Measurements from ENCODE around the gene HTT.

Gene HTT

DNA sequence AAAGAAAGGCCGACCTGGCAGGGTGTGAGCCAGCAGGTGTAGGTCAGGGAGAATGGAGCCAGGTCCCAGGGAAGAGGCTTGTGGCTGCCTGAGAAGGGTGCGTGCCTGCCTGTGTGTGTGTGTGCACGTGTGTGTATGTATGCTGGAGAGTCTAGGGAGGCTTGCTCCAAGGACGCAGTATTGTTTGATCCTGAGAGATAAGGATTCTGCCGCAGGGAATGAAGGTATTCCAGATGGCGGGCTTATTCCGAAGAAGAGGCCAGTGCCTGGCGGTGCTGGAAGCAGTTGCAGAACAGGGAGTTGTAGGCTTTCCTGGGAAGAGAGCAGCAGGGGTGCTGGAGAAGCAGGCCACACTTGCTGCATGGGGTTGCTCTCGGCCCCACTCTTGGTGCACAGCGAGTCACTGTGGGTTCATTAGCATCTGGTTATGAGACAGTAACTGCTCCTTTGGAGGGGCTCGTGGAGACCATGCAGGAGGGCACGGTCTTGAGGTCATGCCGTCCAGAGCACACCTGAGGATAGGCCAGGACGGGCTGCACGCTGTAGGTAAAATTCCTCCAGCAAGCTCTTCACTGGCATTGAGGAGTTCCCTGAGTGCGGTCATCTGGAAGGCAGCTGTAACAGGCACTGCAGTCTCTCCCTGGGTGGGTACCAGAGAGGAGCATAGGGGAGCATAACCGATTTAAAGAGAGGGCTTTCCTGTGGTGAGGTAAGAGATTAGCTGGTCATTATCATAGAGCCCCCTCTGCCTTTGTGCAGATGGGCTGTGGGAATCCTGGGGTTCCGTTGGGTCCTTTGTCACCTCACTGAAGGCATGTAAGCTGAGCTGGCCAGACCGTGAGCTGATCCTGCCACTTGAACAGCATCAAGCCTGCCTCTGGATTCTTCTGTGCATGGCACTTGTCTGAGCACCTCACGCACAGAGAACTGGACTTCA lies 144.6 kb downstream of the HTT start:
- no peak for DNase-seq (ENCODE audit: low spot score)

DNA sequence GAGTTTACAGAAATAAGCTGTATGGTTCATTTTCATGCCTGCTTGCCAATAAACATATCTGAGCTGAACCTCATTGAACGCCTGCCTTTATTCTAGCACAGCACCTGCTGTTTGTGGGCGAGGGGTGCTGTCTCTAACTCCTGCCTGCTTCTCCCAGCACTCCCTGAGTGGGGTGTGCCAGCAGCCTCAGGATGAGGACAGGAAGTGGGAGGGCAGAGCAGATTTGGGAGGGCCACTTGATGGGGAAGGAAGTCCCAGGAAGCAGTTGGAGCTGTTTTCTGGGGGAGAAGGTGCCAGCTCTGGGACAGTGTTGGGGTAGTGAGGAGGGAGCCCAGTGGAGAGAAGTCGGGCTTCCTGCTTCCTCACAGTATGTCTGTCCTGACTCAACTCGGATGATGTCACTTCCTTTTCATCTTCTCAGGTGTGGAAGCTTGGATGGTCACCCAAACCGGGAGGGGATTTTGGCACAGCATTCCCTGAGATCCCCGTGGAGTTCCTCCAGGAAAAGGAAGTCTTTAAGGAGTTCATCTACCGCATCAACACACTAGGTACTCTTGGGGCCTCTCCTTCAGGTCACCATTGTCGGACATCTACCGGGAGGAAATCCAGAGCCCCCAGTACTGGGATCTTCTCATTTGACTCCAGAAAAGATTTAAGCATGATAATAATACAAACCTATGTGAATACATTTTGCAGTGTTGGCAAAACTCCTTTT lies 145.4 kb downstream of the HTT start:
- no peak for DNase-seq (ENCODE audit: low spot score)

GRCh38 chr4:3220476-3221183 lies 146.1 kb downstream of the HTT start:
- no peak for DNase-seq (ENCODE audit: low spot score)

- DNase-seq (ENCODE audit: low spot score): no peak
These were observed 146.7 kb downstream of the HTT start for GRCh38 chr4:3221184-3221494.

DNA sequence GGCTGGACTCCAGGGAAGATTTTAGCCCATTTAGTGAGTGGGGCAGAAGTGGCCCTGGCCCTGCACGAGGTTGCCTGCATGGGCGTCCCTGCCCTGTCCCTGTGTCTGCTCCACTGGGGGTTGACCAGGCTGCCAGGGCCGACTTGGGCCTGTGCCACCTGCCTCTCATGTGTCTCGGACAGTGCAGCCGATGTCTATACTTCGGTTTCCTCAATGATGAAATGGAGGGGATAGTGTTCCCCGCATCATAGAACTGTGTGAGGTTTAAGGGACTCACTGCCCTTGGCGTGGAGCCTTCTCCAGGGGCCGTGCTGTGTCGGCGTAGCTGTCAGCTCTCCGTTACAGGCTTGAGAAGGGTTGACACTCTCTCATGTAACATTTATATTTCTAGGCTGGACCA lies 147.5 kb downstream of the HTT start:
- DNase-seq (ENCODE audit: low spot score): no peak

DNA sequence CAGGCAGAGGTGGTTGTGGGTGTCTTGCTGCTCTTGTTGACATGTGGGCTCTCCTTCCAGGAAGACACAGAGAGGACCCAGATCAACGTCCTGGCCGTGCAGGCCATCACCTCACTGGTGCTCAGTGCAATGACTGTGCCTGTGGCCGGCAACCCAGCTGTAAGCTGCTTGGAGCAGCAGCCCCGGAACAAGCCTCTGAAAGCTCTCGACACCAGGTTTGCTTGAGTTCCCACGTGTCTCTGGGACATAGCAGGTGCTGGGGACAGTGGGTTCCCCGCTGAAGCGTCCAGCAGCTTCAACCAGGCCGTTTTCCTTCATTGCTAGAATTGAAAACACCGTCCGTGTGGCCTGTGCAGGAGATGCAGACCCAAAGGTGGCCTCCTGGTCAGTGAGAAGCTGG lies 148.9 kb downstream of the HTT start:
- no peak for DNase-seq (ENCODE audit: low spot score)

GRCh38 chr4:3223956-3224748 lies 149.7 kb downstream of the HTT start:
- DNase-seq (ENCODE audit: low spot score): no peak

GRCh38 chr4:3225071-3225850 lies 150.8 kb downstream of the HTT start:
- no peak for DNase-seq (ENCODE audit: low spot score)

GRCh38 chr4:3225936-3226335 lies 151.5 kb downstream of the HTT start:
- DNase-seq (ENCODE audit: low spot score): no peak

GRCh38 chr4:3226467-3226866 lies 152.0 kb downstream of the HTT start:
- no peak for DNase-seq (ENCODE audit: low spot score)

DNA sequence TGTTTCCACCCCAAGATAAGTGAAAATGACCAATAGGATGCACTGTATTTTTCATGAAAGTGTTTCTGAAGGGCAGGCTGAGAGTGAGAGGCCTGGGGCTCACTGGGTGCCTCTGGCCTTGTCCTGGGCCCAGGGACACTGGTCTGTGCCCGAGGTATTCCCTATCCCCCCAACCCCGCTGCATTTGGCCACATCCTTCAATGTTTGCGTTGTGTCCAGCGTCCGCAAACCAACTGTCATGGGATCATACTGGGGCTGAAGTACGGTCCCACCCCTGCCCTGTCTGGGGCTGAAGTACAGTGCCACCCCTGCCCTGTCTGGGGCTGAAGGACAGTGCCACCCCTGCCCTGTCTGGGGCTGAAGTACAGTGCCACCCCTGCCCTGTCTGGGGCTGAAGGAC lies 152.5 kb downstream of the HTT start:
- no peak for DNase-seq (ENCODE audit: low spot score)

- peak; percentile 57 for DNase-seq (ENCODE audit: low spot score)
These were observed 153.6 kb downstream of the HTT start for GRCh38 chr4:3227878-3228675.

DNA sequence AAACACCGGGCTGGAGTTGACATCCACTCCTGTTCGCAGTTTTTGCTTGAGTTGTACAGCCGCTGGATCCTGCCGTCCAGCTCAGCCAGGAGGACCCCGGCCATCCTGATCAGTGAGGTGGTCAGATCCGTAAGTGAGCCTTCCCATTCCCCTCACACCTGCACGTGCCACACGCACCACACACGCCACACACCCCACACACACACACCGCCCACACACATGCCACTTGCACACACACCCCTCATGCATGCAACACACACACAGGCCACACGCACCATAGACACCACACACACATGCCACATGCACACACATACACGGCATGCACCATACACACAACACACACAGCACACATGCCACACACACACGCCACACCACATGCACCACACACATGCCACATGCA lies 154.4 kb downstream of the HTT start:
- no peak for DNase-seq (ENCODE audit: low spot score)

DNA sequence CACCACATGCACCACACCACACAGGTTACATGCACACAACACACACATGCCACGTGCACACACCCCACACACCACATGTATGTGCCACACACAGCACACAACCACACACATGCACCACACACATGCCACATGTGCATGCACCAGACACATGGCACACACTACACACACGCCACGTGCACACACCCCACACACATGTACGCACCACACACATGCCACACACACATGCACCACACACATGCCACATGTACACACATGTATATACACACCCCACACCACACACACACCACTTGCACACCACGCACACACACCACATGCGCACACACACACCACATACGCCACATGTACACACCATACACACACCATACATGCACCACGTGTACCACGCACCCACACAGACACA lies 154.8 kb downstream of the HTT start:
- DNase-seq (ENCODE audit: low spot score): no peak

GRCh38 chr4:3229964-3230363 lies 155.5 kb downstream of the HTT start:
- DNase-seq (ENCODE audit: low spot score): no peak

- no peak for DNase-seq (ENCODE audit: low spot score)
These were observed 157.0 kb downstream of the HTT start for GRCh38 chr4:3231471-3231870.

GRCh38 chr4:3232001-3232400 lies 157.5 kb downstream of the HTT start:
- no peak for DNase-seq (ENCODE audit: low spot score)

GRCh38 chr4:3232871-3233271 lies 158.4 kb downstream of the HTT start:
- no peak for DNase-seq (ENCODE audit: low spot score)

DNA sequence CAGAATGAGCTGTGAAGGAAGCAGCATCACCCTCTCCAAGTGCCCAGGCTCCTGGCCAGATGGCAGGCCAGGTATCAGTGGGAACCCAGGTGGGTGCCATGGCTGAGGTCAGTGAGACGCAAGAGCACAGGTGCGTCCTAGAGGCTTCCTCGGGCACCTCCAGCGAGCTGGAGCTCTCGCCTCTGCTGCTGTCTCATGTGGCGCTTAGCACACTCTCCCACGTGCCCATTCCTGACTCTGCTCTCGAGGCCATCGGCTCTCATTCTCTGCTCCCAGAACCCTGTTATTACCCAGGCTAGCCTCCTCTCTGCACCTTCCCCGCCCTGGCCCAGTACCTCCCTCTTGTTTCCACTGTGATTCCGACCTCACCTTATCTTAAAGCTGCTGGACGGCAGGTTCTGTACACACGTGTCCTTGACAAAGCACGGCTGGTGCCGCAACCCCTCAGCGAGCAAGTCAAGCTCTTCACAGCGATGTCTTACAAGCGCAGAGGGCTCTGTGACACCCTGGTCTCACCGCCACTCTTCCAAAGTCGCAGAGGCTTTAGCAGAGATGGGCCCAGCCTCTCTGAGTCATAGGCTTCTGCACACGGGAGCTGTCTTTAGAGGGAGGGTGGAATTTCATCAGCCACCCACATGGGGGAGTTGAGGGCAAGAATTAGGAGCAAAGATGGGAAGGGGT lies 159.1 kb downstream of the HTT start:
- DNase-seq (ENCODE audit: low spot score): peak; percentile 53
